Measurements from ENCODE around the gene CTU2. TPM values are rescaled to one million over a fixed set of nuclear protein-coding genes. Genes with fewer than 3 reads are reported as not detected.

The CTU2 gene
- total and polyA plus RNA-seq, 2 of the 4 experiments (the other 2 are of a cell fraction) = 12.9 to 18.4 TPM

GRCh38 chr16:88710556-88710955, 4.3 kb downstream of the CTU2 start:
- WGBS, 2 experiments (ENCODE audit: extremely low coverage in 2 of 2, insufficient read length in 1 of 2) = 84% methylated on average over 7 of the region's 16 CpGs; no CpG with 5 or more reads in 1 of the 2 experiments
- intact Hi-C loops (cut with micrococcal nuclease) = no loop called here
- H3K36me3 ChIP-seq (ENCODE audit: control insufficient read depth, insufficient read depth, low read length) = peaks cover 25% of the 10 kb centered on the region

More at GRCh38 chr16:88710556-88710955, 4.3 kb downstream of the CTU2 start:
- H4K5ac ChIP-seq (ENCODE audit: low read depth, low read length) = no peak overlapping the region
- no peak overlapping the region for H3K14ac ChIP-seq (replicated peaks; ENCODE audit: low read depth, low read length)
- no peaks in the 10 kb centered on the region for H3K9me3 ChIP-seq (ENCODE audit: control insufficient read depth, insufficient read depth, low read length)
- H3K4me3 ChIP-seq (ENCODE audit: insufficient read depth, low read depth, low read length) = no peak overlapping the region
- in situ Hi-C loops (cut with MboI; ENCODE audit: low sequenced_read_pairs) = no loop called here
- peaks cover 34% of the 10 kb centered on the region for H4K20me1 ChIP-seq (ENCODE audit: insufficient read depth, low read length)
- no peak for ATAC-seq (ENCODE audit: low read depth)
- no peak overlapping the region for H4K8ac ChIP-seq (ENCODE audit: low read depth in 2 of 2, low read length in 2 of 2)
- no peak overlapping the region for H2BK20ac ChIP-seq (ENCODE audit: low read depth, low read length)
- no peak overlapping the region for H3K4ac ChIP-seq (ENCODE audit: low read depth, low read length)
- POLR2A ChIA-PET (ENCODE audit: unreplicated experiment) = no interaction called here
- H2AK9ac ChIP-seq (replicated peaks; ENCODE audit: low read depth, low read length, poor library complexity) = no peak overlapping the region
- no peak overlapping the region for H2BK120ac ChIP-seq (ENCODE audit: low read depth, low read length)
- DNase-seq = no peak
- peaks cover 5% of the 10 kb centered on the region; the same call in 1 of the 2 replicates for H3K4me1 ChIP-seq (ENCODE audit: control insufficient read depth, insufficient read depth, low read length)
- H3K9ac ChIP-seq (ENCODE audit: low read depth, low read length) = no peak overlapping the region
- no peak overlapping the region for H3K23ac ChIP-seq (ENCODE audit: low read depth, low read length)
- no peaks in the 10 kb centered on the region for H3K9me1 ChIP-seq (ENCODE audit: insufficient read depth, low read length)
- H2AK5ac ChIP-seq (ENCODE audit: low read depth, low read length) = no peak overlapping the region
- dilution Hi-C loops (cut with HindIII; ENCODE audit: low sequenced_read_pairs, unreplicated experiment) = no loop called here
- H3K4me2 ChIP-seq (ENCODE audit: low read depth, low read length) = no peak overlapping the region
- H3K27me3 ChIP-seq (ENCODE audit: control insufficient read depth, insufficient read depth, low read length) = no peaks in the 10 kb centered on the region
- no peak overlapping the region for H3K56ac ChIP-seq (ENCODE audit: extremely low read depth, insufficient read depth, low read length)
- H2AFZ ChIP-seq (replicated peaks; ENCODE audit: low read length, poor library complexity) = no peak overlapping the region
- CTCF ChIA-PET = no interaction called here
- no peak overlapping the region for H3K27ac ChIP-seq (ENCODE audit: insufficient read depth, low read length)
- BruUV-seq (replicated peaks) = no TSS peak
- no peak overlapping the region for H4K91ac ChIP-seq (ENCODE audit: insufficient read depth, low read depth, low read length)
- H3K79me1 ChIP-seq (ENCODE audit: low read depth in 1 of 2, low read length in 2 of 2) = peaks cover 13 to 52% of the 10 kb centered on the region in 2 experiments; a peak in 3 of 4 replicates
- no peak overlapping the region for H2BK5ac ChIP-seq (ENCODE audit: low read depth, low read length, poor library complexity, severe bottlenecking)
- no peak overlapping the region for H2BK15ac ChIP-seq (ENCODE audit: low read depth, low read length)
- H3K18ac ChIP-seq (ENCODE audit: low read depth, low read length) = no peak overlapping the region
- TF ChIP-seq NFE2L2 (IDR thresholded peaks at IDR 0.05; ENCODE audit: low read depth, low read length) = no peak
- no peak for TF ChIP-seq BHLHE40 (IDR thresholded peaks at IDR 0.05; ENCODE audit: low read depth, low read length)
- no peak for TF ChIP-seq POLR2A (IDR thresholded peaks at IDR 0.05; ENCODE audit: low read depth, low read length)
- TF ChIP-seq RFX5 (IDR thresholded peaks at IDR 0.05; ENCODE audit: low read depth, low read length) = no peak
- TF ChIP-seq ELK1 (IDR thresholded peaks at IDR 0.05; ENCODE audit: borderline replicate concordance, low read depth, low read length) = no peak
- no peak for TF ChIP-seq CEBPB (IDR thresholded peaks at IDR 0.05; ENCODE audit: low read depth, low read length)
- TF ChIP-seq RCOR1 (IDR thresholded peaks at IDR 0.05; ENCODE audit: insufficient replicate concordance, low read length) = no peak
- TF ChIP-seq CHD1 (IDR thresholded peaks at IDR 0.05; ENCODE audit: low read depth, low read length) = no peak
- no peak for TF ChIP-seq USF2 (IDR thresholded peaks at IDR 0.05; ENCODE audit: low read depth, low read length)
- TF ChIP-seq SMC3 (IDR thresholded peaks at IDR 0.05; ENCODE audit: low read depth, low read length) = no peak
- TF ChIP-seq CTCF (conservative IDR thresholded peaks at IDR 0.05; ENCODE audit: low read depth, low read length) = no peak
- TF ChIP-seq RAD21 (IDR thresholded peaks at IDR 0.05; ENCODE audit: low read length) = no peak
- TF ChIP-seq MXI1 (IDR thresholded peaks at IDR 0.05; ENCODE audit: borderline replicate concordance, low read depth, low read length) = no peak
- TF ChIP-seq FOS (IDR thresholded peaks at IDR 0.05; ENCODE audit: low read depth, low read length) = no peak
- TF ChIP-seq MAFK (IDR thresholded peaks at IDR 0.05; ENCODE audit: low read depth, low read length) = no peak

Data from IMR-90 (cell line).